Measurements from ENCODE around the gene TAS2R5.

GRCh38 chr7:141744131-141744530 lies 45.9 kb upstream of the TAS2R5 start:
- TF ChIP-seq CTCF (IDR thresholded peaks at IDR 0.05) (no peak), POLR2A (IDR thresholded peaks at IDR 0.05) (no peak)
